Trophoblast cell (in vitro differentiated cells and primary cell): ENCODE results near the gene FBF1.
A peak's percentile ranks its signal among the peaks of the same experiment; 100 is the strongest.

Source experiments
- DNase-seq, 2 donors: peaks; one replicate each; pipeline ENCODE4 v3.0.0-alpha.2; 2016
- H2AFZ ChIP-seq: 2 replicates; pipeline ENCODE4 v1.6.1; 2013; ENCODE audit warnings: low read length, moderate library complexity, mild to moderate bottlenecking; ENCODE audit not compliant: insufficient read depth, poor library complexity
- H2AK5ac ChIP-seq: 2 replicates; pipeline ENCODE4 v1.6.1; 2013; ENCODE audit warnings: mild to moderate bottlenecking, low read length
- H2BK120ac ChIP-seq: 2 replicates; pipeline ENCODE4 v1.6.1; 2013; ENCODE audit warnings: low read length, mild to moderate bottlenecking, moderate library complexity; ENCODE audit not compliant: insufficient read depth, poor library complexity
- H2BK12ac ChIP-seq: 2 replicates; pipeline ENCODE4 v1.6.1; 2013; ENCODE audit warnings: mild to moderate bottlenecking, low read length, moderate library complexity
- H2BK5ac ChIP-seq: 2 replicates; pipeline ENCODE4 v1.6.1; 2013; ENCODE audit warnings: low read length, low read depth, moderate library complexity, mild to moderate bottlenecking; ENCODE audit not compliant: poor library complexity
- H3K14ac ChIP-seq: 2 replicates; pipeline ENCODE4 v1.6.1; 2013; ENCODE audit warnings: mild to moderate bottlenecking, low read length
- H3K18ac ChIP-seq: 2 replicates; pipeline ENCODE4 v1.6.1; 2013; ENCODE audit warnings: mild to moderate bottlenecking, low read length
- H3K23ac ChIP-seq: 2 replicates; pipeline ENCODE4 v1.6.1; 2013; ENCODE audit warnings: low read length
- H3K27ac ChIP-seq: 2 replicates; pipeline ENCODE4 v1.5.1; 2013; ENCODE audit warnings: low read depth, mild to moderate bottlenecking, inconsistent platforms, low read length, moderate library complexity
- H3K27me3 ChIP-seq: 2 replicates; pipeline ENCODE4 v1.6.1; 2013; ENCODE audit warnings: inconsistent platforms, mild to moderate bottlenecking, low read length, moderate library complexity; ENCODE audit not compliant: insufficient read depth
- H3K36me3 ChIP-seq, 2 experiments: 1 replicate in 1 of 2; 2 replicates in 1 of 2; pipeline ENCODE4 v1.6.1; 2013; ENCODE audit warnings: low read length in 2 of 2, mild to moderate bottlenecking in 2 of 2, moderate library complexity in 1 of 2; ENCODE audit not compliant: insufficient read depth in 2 of 2, control insufficient read depth in 1 of 2
- H3K4ac ChIP-seq: 2 replicates; pipeline ENCODE4 v1.6.1; 2013; ENCODE audit warnings: low read depth, mild to moderate bottlenecking, low read length, moderate library complexity
- H3K4me1 ChIP-seq, 2 experiments: 1 replicate in 1 of 2; 2 replicates in 1 of 2; pipeline ENCODE4 v1.6.1; 2013; ENCODE audit warnings: low read length in 2 of 2, mild to moderate bottlenecking in 2 of 2, moderate library complexity in 1 of 2; ENCODE audit not compliant: insufficient read depth in 2 of 2, control insufficient read depth in 1 of 2
- H3K4me2 ChIP-seq: 2 replicates; pipeline ENCODE4 v1.6.1; 2013; ENCODE audit warnings: inconsistent platforms, mild to moderate bottlenecking, low read length, moderate library complexity
- H3K4me3 ChIP-seq: 2 replicates; pipeline ENCODE4 v1.5.1; 2013; ENCODE audit warnings: mild to moderate bottlenecking, low read depth, low read length, inconsistent platforms
- H3K79me1 ChIP-seq: one replicate; pipeline ENCODE4 v1.6.1; 2013; ENCODE audit warnings: low read length
- H3K79me2 ChIP-seq: 2 replicates; pipeline ENCODE4 v1.6.1; 2013; ENCODE audit warnings: low read length, mild to moderate bottlenecking; ENCODE audit not compliant: control insufficient read depth, insufficient read depth, poor library complexity
- H3K9ac ChIP-seq: 2 replicates; pipeline ENCODE4 v1.6.1; 2013; ENCODE audit warnings: mild to moderate bottlenecking, low read length
- H3K9me3 ChIP-seq: 2 replicates; pipeline ENCODE4 v1.6.1; 2013; ENCODE audit warnings: low read depth, mild to moderate bottlenecking, control low read depth, inconsistent platforms, low read length; ENCODE audit not compliant: insufficient read depth
- H4K12ac ChIP-seq: 2 replicates; pipeline ENCODE4 v1.6.1; 2013; ENCODE audit warnings: low read depth, mild to moderate bottlenecking, low read length, moderate library complexity
- H4K8ac ChIP-seq: 2 replicates; pipeline ENCODE4 v1.6.1; 2013; ENCODE audit warnings: low read depth, mild to moderate bottlenecking, low read length, moderate library complexity
- H4K91ac ChIP-seq: one replicate; pipeline ENCODE4 v1.6.1; 2013; ENCODE audit warnings: low read depth, mild to moderate bottlenecking, low read length, moderate library complexity
- WGBS: extraction: QIAGEN DNeasy Blood & Tissue Kit; methylation state at CpG from one replicate; pipeline ENCODE4 v1.1.7; 2013; ENCODE audit warnings: missing lambda C conversion rate; ENCODE audit not compliant: insufficient read length, insufficient coverage; ENCODE audit errors: extremely low coverage; 5-methylcytosine and 5-hydroxymethylcytosine counted together

Gene FBF1

GRCh38 chr17:75983501-75984181, 42.8 kb upstream of the FBF1 start:
- peak overlapping the region; percentile 74 for H2BK12ac ChIP-seq

GRCh38 chr17:75981019-75981615, 40.3 kb upstream of the FBF1 start:
- H2BK12ac ChIP-seq = peak overlapping the region; percentile 72
- H3K27me3 ChIP-seq = no peaks in the 10 kb centered on the region
- peaks cover 22 to 28% of the 10 kb centered on the region in 2 experiments for H3K4me1 ChIP-seq
- H3K36me3 ChIP-seq = no peaks in the 10 kb centered on the region
- H4K12ac ChIP-seq = peak overlapping the region; percentile 71
- peak; percentile 53 to 63 for DNase-seq
- peak overlapping the region; percentile 61 for H3K4ac ChIP-seq
- peak overlapping the region; percentile 90 for H2BK5ac ChIP-seq
- peak overlapping the region; percentile 89 for H4K91ac ChIP-seq
- H3K23ac ChIP-seq = no peak overlapping the region
- H2AFZ ChIP-seq = peak overlapping the region; percentile 37
- H4K8ac ChIP-seq = peak overlapping the region; percentile 68
- H3K14ac ChIP-seq = peak overlapping the region; percentile 82
- H3K18ac ChIP-seq = peak overlapping the region; percentile 82
- peaks cover 30% of the 10 kb centered on the region for H3K79me1 ChIP-seq
- no CpG with 5 or more reads among the region's 7 CpGs for WGBS
- no peak overlapping the region for H3K4me3 ChIP-seq
- H3K4me2 ChIP-seq = no peak overlapping the region
- no peaks in the 10 kb centered on the region for H3K9me3 ChIP-seq
- peak overlapping the region; percentile 100 for H3K27ac ChIP-seq
- H3K9ac ChIP-seq = no peak overlapping the region
- H2BK120ac ChIP-seq = peak overlapping the region; percentile 97
- peak overlapping the region; percentile 95 for H2AK5ac ChIP-seq
- H3K79me2 ChIP-seq = peaks cover 23% of the 10 kb centered on the region

More at GRCh38 chr17:75983501-75984181, 42.8 kb upstream of the FBF1 start:
- Histone ChIP-seq H3K9me3 (no peaks in the 10 kb centered on the region), H3K18ac (no peak overlapping the region), H3K36me3 (no peaks in the 10 kb centered on the region), H2AFZ (no peak overlapping the region), H3K79me1 (peaks cover 28% of the 10 kb centered on the region), H2BK120ac (peak overlapping the region; percentile 78), H4K12ac (no peak overlapping the region), H3K14ac (peak overlapping the region; percentile 58), H3K79me2 (peaks cover 16% of the 10 kb centered on the region), H3K23ac (no peak overlapping the region), H4K8ac (no peak overlapping the region), H3K4ac (no peak overlapping the region), H3K4me3 (no peak overlapping the region), H3K9ac (no peak overlapping the region), H3K4me1 (peaks cover 22 to 28% of the 10 kb centered on the region in 2 experiments), H2AK5ac (no peak overlapping the region), H2BK5ac (peak overlapping the region; percentile 81), H3K27me3 (no peaks in the 10 kb centered on the region), H3K27ac (peak overlapping the region; percentile 87), H3K4me2 (peak overlapping the region; percentile 38), H4K91ac (peak overlapping the region; percentile 78)
- no CpG with 5 or more reads among the region's 6 CpGs for WGBS
- DNase-seq = peak; percentile 86 to 87

- H3K4ac ChIP-seq = peak overlapping the region; percentile 90
- H3K27me3 ChIP-seq = no peaks in the 10 kb centered on the region
- peaks cover 23% of the 10 kb centered on the region for H3K79me2 ChIP-seq
- peak overlapping the region; percentile 99 for H2BK5ac ChIP-seq
- H3K4me2 ChIP-seq = peak overlapping the region; percentile 72
- WGBS = no CpG with 5 or more reads among the region's 18 CpGs
- no peak overlapping the region for H3K9ac ChIP-seq
- peak overlapping the region; percentile 99 for H3K14ac ChIP-seq
- H3K27ac ChIP-seq = peak overlapping the region; percentile 100
- peak overlapping the region; percentile 82 for H2BK12ac ChIP-seq
- H3K79me1 ChIP-seq = peaks cover 30% of the 10 kb centered on the region
- no peak overlapping the region for H3K23ac ChIP-seq
- H4K8ac ChIP-seq = peak overlapping the region; percentile 97
- H3K9me3 ChIP-seq = no peaks in the 10 kb centered on the region
- peak overlapping the region; percentile 98 for H4K91ac ChIP-seq
- peak overlapping the region; percentile 43 for H4K12ac ChIP-seq
- H2AK5ac ChIP-seq = peak overlapping the region; percentile 94
- peak overlapping the region; percentile 67 for H3K4me3 ChIP-seq
- H3K18ac ChIP-seq = peak overlapping the region; percentile 97
- H2BK120ac ChIP-seq = peak overlapping the region; percentile 96
- no peak overlapping the region for H2AFZ ChIP-seq
- peaks cover 0 to 2% of the 10 kb centered on the region in 2 experiments for H3K36me3 ChIP-seq
- peak; percentile 62 to 67 for DNase-seq
- peaks cover 22 to 26% of the 10 kb centered on the region in 2 experiments for H3K4me1 ChIP-seq
Measured at GRCh38 chr17:75980188-75981018, 39.6 kb upstream of the FBF1 start.

- Histone ChIP-seq H3K79me1 (peaks cover 30% of the 10 kb centered on the region), H3K4me3 (peak overlapping the region; percentile 67), H3K4me1 (peaks cover 22 to 26% of the 10 kb centered on the region in 2 experiments), H3K9me3 (no peaks in the 10 kb centered on the region), H4K12ac (peak overlapping the region; percentile 43), H3K27me3 (no peaks in the 10 kb centered on the region), H4K91ac (peak overlapping the region; percentile 98), H3K9ac (peak overlapping the region; percentile 61), H3K79me2 (peaks cover 23% of the 10 kb centered on the region), H3K23ac (no peak overlapping the region), H3K18ac (peak overlapping the region; percentile 97), H2BK5ac (peak overlapping the region; percentile 99), H3K36me3 (peaks cover 0 to 2% of the 10 kb centered on the region in 2 experiments), H3K4ac (peak overlapping the region; percentile 82), H2AFZ (peak overlapping the region; percentile 71), H3K14ac (peak overlapping the region; percentile 99), H2BK120ac (peak overlapping the region; percentile 96), H2AK5ac (peak overlapping the region; percentile 94), H4K8ac (peak overlapping the region; percentile 97), H3K27ac (peak overlapping the region; percentile 100), H2BK12ac (peak overlapping the region; percentile 52), H3K4me2 (peak overlapping the region; percentile 72)
- DNase-seq = peak; percentile 93 to 95
- WGBS = no CpG with 5 or more reads among the region's 19 CpGs
Measured at GRCh38 chr17:75979705-75980187, 38.9 kb upstream of the FBF1 start.
